H1 (cell line): ENCODE measurements around the gene CHRDL2. TPM values are rescaled to one million over a fixed set of nuclear protein-coding genes. Genes with fewer than 3 reads are reported as not detected.

Experiments
- CBX8 ChIP-seq: fragments of 300-800, 300-1000 bp; sonication (generic); IDR thresholded peaks from 2 replicates; pipeline ENCODE4 v1.7.1; 2016; ENCODE audit warnings: low read depth, low read length, borderline replicate concordance
- CEBPB ChIP-seq: IDR thresholded peaks from 2 replicates; pipeline ENCODE4 v1.6.1; 2012; ENCODE audit warnings: low read depth, low read length
- CTBP2 ChIP-seq: IDR thresholded peaks from 2 replicates; pipeline ENCODE4 v1.7.0; 2011; ENCODE audit warnings: borderline replicate concordance, mild to moderate bottlenecking, moderate library complexity, mixed read lengths, low read length; ENCODE audit not compliant: insufficient read depth, insufficient read length
- POU5F1 ChIP-seq: IDR thresholded peaks from 2 replicates; pipeline ENCODE4 v1.6.1; 2011; ENCODE audit warnings: low read depth, mild to moderate bottlenecking, low read length, moderate library complexity
- SAP30 ChIP-seq: fragments of 300-600 bp; sonication (generic); IDR thresholded peaks from 2 replicates; pipeline ENCODE4 v1.7.1; 2012; ENCODE audit warnings: low read length, moderate library complexity, mild to moderate bottlenecking, inconsistent platforms; ENCODE audit not compliant: insufficient read depth, insufficient replicate concordance
- SIN3A ChIP-seq, 2 experiments: IDR thresholded peaks in 1 of 2; conservative IDR thresholded peaks in 1 of 2; 2 replicates each; pipeline ENCODE4 v1.6.1; 2011 to 2012; ENCODE audit warnings: low read length in 2 of 2, improper control_type of control experiment in 1 of 2, low read depth in 1 of 2, mild to moderate bottlenecking in 1 of 2
- SP2 ChIP-seq: IDR thresholded peaks from 2 replicates; pipeline ENCODE4 v1.6.1; 2012; ENCODE audit warnings: mild to moderate bottlenecking, low read length, inconsistent platforms
- SUZ12 ChIP-seq: fragments of 200-600 bp; sonication (generic); IDR thresholded peaks from 2 replicates; pipeline ENCODE4 v1.6.1; 2012; ENCODE audit warnings: mild to moderate bottlenecking, inconsistent platforms, low read length, moderate library complexity, mixed read lengths
- TAF1 ChIP-seq: IDR thresholded peaks from 2 replicates; pipeline ENCODE4 v1.6.1; 2011; ENCODE audit warnings: mild to moderate bottlenecking, low read depth, low read length
- polyA plus RNA-seq, 7 experiments: library from polyadenylated mRNA; depleted of rRNA in 3 of 7; stranded (reverse) in 5 of 7; unstranded in 2 of 7; fragments of >200 nt in 5 of 7; fragments of 200-250 nt in 2 of 7; gene quantifications; 1 replicate in 5 of 7; 2 replicates in 1 of 7; 4 replicates in 1 of 7; pipeline versions ENCODE4 v1.2.1 to v1.2.3, GENCODE V29; 2011 to 2013; ENCODE audit warnings: missing spikeins in 2 of 7, mixed read lengths in 2 of 7
- total RNA-seq: library from RNA; stranded (reverse); fragmentation: NEBNext Ultra II Directional; extraction: Animal tissue kit (Norgen Biotek cat#: 25700); gene quantifications from 2 replicates; pipeline ENCODE4 v1.2.1, GENCODE V29; 2021
- TF ChIP-seq, protein P1 (sequence below): fragments of 300-600 bp; sonication (generic); IDR thresholded peaks from 2 replicates; pipeline ENCODE4 v1.7.1; 2012; ENCODE audit warnings: low read length, moderate library complexity, mild to moderate bottlenecking, inconsistent platforms; ENCODE audit not compliant: insufficient replicate concordance

The CHRDL2 gene
- total and polyA plus RNA-seq, 2 of the 8 experiments (the other 6 are each of a cell fraction or from before 2014, with no cell fraction given): 0.26 to 0.48 TPM

GRCh38 chr11:74693531-74693930 lies 37.7 kb downstream of the CHRDL2 start (continued):
- TF ChIP-seq, protein P1, sequence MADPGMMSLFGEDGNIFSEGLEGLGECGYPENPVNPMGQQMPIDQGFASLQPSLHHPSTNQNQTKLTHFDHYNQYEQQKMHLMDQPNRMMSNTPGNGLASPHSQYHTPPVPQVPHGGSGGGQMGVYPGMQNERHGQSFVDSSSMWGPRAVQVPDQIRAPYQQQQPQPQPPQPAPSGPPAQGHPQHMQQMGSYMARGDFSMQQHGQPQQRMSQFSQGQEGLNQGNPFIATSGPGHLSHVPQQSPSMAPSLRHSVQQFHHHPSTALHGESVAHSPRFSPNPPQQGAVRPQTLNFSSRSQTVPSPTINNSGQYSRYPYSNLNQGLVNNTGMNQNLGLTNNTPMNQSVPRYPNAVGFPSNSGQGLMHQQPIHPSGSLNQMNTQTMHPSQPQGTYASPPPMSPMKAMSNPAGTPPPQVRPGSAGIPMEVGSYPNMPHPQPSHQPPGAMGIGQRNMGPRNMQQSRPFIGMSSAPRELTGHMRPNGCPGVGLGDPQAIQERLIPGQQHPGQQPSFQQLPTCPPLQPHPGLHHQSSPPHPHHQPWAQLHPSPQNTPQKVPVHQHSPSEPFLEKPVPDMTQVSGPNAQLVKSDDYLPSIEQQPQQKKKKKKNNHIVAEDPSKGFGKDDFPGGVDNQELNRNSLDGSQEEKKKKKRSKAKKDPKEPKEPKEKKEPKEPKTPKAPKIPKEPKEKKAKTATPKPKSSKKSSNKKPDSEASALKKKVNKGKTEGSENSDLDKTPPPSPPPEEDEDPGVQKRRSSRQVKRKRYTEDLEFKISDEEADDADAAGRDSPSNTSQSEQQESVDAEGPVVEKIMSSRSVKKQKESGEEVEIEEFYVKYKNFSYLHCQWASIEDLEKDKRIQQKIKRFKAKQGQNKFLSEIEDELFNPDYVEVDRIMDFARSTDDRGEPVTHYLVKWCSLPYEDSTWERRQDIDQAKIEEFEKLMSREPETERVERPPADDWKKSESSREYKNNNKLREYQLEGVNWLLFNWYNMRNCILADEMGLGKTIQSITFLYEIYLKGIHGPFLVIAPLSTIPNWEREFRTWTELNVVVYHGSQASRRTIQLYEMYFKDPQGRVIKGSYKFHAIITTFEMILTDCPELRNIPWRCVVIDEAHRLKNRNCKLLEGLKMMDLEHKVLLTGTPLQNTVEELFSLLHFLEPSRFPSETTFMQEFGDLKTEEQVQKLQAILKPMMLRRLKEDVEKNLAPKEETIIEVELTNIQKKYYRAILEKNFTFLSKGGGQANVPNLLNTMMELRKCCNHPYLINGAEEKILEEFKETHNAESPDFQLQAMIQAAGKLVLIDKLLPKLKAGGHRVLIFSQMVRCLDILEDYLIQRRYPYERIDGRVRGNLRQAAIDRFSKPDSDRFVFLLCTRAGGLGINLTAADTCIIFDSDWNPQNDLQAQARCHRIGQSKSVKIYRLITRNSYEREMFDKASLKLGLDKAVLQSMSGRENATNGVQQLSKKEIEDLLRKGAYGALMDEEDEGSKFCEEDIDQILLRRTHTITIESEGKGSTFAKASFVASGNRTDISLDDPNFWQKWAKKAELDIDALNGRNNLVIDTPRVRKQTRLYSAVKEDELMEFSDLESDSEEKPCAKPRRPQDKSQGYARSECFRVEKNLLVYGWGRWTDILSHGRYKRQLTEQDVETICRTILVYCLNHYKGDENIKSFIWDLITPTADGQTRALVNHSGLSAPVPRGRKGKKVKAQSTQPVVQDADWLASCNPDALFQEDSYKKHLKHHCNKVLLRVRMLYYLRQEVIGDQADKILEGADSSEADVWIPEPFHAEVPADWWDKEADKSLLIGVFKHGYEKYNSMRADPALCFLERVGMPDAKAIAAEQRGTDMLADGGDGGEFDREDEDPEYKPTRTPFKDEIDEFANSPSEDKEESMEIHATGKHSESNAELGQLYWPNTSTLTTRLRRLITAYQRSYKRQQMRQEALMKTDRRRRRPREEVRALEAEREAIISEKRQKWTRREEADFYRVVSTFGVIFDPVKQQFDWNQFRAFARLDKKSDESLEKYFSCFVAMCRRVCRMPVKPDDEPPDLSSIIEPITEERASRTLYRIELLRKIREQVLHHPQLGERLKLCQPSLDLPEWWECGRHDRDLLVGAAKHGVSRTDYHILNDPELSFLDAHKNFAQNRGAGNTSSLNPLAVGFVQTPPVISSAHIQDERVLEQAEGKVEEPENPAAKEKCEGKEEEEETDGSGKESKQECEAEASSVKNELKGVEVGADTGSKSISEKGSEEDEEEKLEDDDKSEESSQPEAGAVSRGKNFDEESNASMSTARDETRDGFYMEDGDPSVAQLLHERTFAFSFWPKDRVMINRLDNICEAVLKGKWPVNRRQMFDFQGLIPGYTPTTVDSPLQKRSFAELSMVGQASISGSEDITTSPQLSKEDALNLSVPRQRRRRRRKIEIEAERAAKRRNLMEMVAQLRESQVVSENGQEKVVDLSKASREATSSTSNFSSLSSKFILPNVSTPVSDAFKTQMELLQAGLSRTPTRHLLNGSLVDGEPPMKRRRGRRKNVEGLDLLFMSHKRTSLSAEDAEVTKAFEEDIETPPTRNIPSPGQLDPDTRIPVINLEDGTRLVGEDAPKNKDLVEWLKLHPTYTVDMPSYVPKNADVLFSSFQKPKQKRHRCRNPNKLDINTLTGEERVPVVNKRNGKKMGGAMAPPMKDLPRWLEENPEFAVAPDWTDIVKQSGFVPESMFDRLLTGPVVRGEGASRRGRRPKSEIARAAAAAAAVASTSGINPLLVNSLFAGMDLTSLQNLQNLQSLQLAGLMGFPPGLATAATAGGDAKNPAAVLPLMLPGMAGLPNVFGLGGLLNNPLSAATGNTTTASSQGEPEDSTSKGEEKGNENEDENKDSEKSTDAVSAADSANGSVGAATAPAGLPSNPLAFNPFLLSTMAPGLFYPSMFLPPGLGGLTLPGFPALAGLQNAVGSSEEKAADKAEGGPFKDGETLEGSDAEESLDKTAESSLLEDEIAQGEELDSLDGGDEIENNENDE: no peak
- TF ChIP-seq CEBPB (no peak), CTBP2 (no peak), SP2 (no peak), SUZ12 (no peak), SAP30 (no peak), TAF1 (no peak), CBX8 (no peak), POU5F1 (no peak), SIN3A (conservative IDR thresholded peaks at IDR 0.05 in 1 of 2, IDR thresholded peaks at IDR 0.05 in 1 of 2; ENCODE audit: low read depth in 1 of 2, low read length in 2 of 2) (no peak)
